Measurements from ENCODE around the gene SCNN1B. TPM values are rescaled to one million over a fixed set of nuclear protein-coding genes. Genes with fewer than 3 reads are reported as not detected.

The SCNN1B gene
- total RNA-seq, 1 donor from 2014 or later, result 0.79 TPM

DNA sequence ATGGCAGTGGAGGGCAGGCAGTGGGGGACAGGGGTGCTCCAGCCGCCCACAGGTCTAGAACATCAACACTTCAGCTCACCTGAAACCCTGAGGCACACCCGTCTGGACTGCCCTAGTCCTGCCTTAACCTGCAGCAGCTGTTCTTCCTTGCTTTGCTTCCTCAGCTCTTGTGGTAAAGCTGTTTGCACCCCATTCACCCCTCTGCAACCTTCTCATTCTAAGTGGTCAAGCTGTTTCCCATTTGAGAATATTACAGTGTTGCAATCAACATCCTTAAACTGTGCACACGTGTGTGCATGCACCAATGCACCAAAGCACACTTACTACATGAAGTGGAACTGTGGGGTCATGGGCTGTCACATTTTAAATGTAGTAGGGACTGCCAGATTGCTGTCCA is 32.4 kb downstream of the SCNN1B start:
- TF ChIP-seq CTCF (IDR thresholded peaks at IDR 0.05; ENCODE audit: insufficient read depth, low read length, severe bottlenecking), result no peak
- no peak for FAIRE-seq

DNA sequence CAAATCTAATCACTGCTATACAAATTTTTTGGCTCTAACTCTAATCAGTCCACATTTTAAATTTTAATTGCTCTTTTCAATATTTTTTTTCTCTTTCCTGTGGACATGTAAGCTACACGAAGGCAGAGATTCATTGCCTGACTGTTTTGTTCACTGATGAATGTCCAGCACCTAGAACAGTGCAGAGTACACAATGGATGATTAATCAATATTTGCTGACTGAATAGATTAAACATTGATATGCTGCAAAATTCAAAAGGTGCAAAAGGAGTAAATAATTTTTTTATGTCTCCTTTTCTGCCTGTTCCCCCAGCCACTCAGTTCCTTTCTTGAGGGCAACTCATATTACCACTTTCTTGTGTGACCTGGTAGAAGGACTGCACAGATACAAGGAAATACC is 32.8 kb downstream of the SCNN1B start:
- Histone ChIP-seq H3K4me3 (ENCODE audit: low read depth, low read length) (no peak overlapping the region), H3K27me3 (ENCODE audit: control insufficient read depth, insufficient read depth, low read length) (no peaks in the 10 kb centered on the region), H3K36me3 (ENCODE audit: control insufficient read depth, insufficient read depth, low read length) (no peaks in the 10 kb centered on the region)
- TF ChIP-seq CTCF (IDR thresholded peaks at IDR 0.05; ENCODE audit: insufficient read depth, low read length, severe bottlenecking), result no peak
- DNase-seq (ENCODE audit: low read depth) (no peak), FAIRE-seq (no peak)

More for the DNA sequence above, 32.4 kb downstream of the SCNN1B start:
- no peaks in the 10 kb centered on the region for H3K27me3 ChIP-seq (ENCODE audit: control insufficient read depth, insufficient read depth, low read length)
- H3K36me3 ChIP-seq (ENCODE audit: control insufficient read depth, insufficient read depth, low read length), result no peaks in the 10 kb centered on the region
- no peak overlapping the region for H3K4me3 ChIP-seq (ENCODE audit: low read depth, low read length)
- DNase-seq (ENCODE audit: low read depth), result peak; percentile 12

DNA sequence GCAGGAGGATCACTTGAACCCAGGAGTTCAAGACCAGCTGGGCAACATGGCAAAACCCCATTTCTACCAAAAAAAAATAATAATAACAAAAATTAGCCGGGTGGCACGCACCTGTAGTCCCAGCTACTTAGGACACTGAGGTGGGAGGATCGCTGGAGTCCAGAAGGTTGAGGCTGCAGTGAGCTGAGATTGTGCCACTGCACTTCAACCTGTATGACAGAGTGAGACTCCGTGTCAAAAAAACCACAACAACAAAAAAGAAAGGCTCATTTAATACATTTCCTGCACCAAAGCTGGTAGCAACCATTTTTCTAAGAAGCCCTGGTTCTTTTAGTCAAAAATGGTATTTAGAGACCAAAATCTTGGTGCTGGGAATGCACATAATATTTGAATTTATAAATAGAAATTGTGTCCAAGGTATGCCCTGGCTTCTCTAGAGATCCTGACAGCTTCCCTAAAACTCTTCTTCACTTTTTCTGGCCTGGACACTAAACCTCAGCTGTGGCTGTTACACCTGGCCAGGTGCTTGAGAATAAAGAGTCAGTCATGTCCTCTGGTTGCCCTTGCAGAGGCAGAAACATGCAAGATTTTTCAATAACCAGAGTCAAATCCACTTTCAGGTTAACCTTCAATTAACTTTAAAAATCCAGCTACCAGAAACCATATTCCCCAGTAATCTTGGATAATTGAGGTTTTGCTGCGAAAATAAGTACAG is 35.9 kb downstream of the SCNN1B start:
- no peaks in the 10 kb centered on the region for H3K27me3 ChIP-seq (ENCODE audit: control insufficient read depth, insufficient read depth, low read length)
- TF ChIP-seq CTCF (IDR thresholded peaks at IDR 0.05; ENCODE audit: insufficient read depth, low read length, severe bottlenecking), result no peak
- DNase-seq (ENCODE audit: low read depth) (no peak), FAIRE-seq (no peak)
- H3K4me3 ChIP-seq (ENCODE audit: low read depth, low read length), result no peak overlapping the region
- no peaks in the 10 kb centered on the region for H3K36me3 ChIP-seq (ENCODE audit: control insufficient read depth, insufficient read depth, low read length)

DNA sequence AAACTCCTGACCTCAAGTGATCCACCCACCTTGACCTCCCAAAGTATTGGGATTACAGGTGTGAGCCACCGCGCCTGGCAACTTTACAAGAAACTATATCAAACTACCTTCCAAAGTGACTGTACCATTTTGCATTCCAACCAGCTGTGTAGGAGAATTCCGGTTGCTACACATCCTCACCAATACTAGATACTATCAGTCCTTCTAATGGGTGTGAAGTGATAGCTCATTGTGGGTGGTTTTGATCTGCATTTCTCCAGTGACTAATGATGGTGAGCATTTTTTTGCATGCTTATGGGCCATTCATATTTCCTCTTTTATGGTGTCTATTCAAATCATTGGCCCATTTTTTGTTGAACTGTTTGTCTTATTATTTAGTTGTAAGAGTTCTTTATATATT is 37.7 kb downstream of the SCNN1B start:
- peak; percentile 47 for DNase-seq (ENCODE audit: low read depth)
- Histone ChIP-seq H3K27me3 (ENCODE audit: control insufficient read depth, insufficient read depth, low read length) (no peaks in the 10 kb centered on the region), H3K36me3 (ENCODE audit: control insufficient read depth, insufficient read depth, low read length) (no peaks in the 10 kb centered on the region), H3K4me3 (ENCODE audit: low read depth, low read length) (no peak overlapping the region)
- no peak for FAIRE-seq
- no peak for TF ChIP-seq CTCF (IDR thresholded peaks at IDR 0.05; ENCODE audit: insufficient read depth, low read length, severe bottlenecking)

- H3K27me3 ChIP-seq (ENCODE audit: control insufficient read depth, insufficient read depth, low read length), result peaks cover 2% of the 10 kb centered on the region
- H3K36me3 ChIP-seq (ENCODE audit: control insufficient read depth, insufficient read depth, low read length), result no peaks in the 10 kb centered on the region
- no peak for TF ChIP-seq CTCF (IDR thresholded peaks at IDR 0.05; ENCODE audit: insufficient read depth, low read length, severe bottlenecking)
- DNase-seq (ENCODE audit: low read depth), result peak; percentile 15
- FAIRE-seq, result no peak
- no peak overlapping the region for H3K4me3 ChIP-seq (ENCODE audit: low read depth, low read length)
These were observed 40.1 kb downstream of the SCNN1B start for GRCh38 chr16:23342083-23342640.

Measured in bronchial epithelial cell (primary cell).